ENCODE results near the gene TECTA.

GRCh38 chr11:121194731-121195596 lies 93.9 kb downstream of the TECTA start:
- TF ChIP-seq CTCF (IDR thresholded peaks at IDR 0.05), result peak in 5 of 7 experiments; percentile 57 to 85 (median 63)
- TF ChIP-seq EP300 (IDR thresholded peaks at IDR 0.05), result no peak
- no peak for TF ChIP-seq POLR2A (IDR thresholded peaks at IDR 0.05)
